ENCODE results near the gene NUDT3.

DNA sequence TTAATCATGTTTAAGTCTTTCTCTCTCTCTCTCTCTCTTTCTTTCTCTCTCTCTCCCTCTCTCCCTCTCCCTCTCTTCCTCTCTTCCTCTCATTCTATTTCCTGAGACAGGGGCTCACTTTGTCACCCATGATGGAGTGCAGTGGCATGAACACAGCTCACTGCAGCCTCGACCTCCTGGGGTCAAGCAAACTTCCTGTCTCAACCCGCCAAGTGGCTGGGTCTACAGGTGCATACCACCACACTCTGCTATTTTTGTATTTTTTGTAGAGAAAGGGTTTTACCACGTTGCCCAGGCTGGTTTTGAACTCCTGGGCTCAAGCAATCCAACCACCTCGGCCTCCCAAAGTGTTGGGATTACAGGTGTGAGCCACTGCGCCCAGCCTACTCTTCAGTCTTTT is 49.1 kb upstream of the NUDT3 start:
- TF ChIP-seq CTCF (IDR thresholded peaks at IDR 0.05) (no peak), POLR2A (IDR thresholded peaks at IDR 0.05) (no peak), POLR2AphosphoS5 (IDR thresholded peaks at IDR 0.05) (no peak)

All from transverse colon (tissue), 4 donors.